Measurements from ENCODE around the gene UGT3A2. TPM values are rescaled to one million over a fixed set of nuclear protein-coding genes. Genes with fewer than 3 reads are reported as not detected.

Gene UGT3A2
- total and polyA plus RNA-seq, 2 experiments from 2014 or later = 17.2 to 27.0 TPM

DNA sequence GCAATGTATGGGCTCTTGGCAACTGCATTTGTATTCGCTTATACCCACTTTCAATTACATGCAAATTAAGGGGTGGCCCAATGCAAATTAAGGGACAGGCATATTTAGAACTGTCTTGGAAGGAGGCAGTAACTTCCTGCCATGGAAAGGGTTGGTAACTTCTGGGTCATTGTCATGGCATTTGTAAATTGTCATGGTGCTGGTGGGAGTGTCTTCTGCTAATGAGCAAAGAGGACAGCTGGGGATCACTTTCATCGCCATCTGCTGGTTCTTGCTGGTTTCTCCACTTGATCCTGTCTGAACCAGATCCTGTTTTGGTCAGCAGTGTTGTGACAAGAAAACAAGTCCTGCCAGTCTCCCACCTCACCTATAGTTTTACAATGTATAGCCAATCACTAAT is 23.3 kb upstream of the UGT3A2 start (continued):
- TF ChIP-seq ZNF462 (CRISPR knock-in tag; IDR thresholded peaks at IDR 0.05) (peak; percentile 91), STAT1 (IDR thresholded peaks at IDR 0.05; ENCODE audit: unreplicated experiment) (no peak), ZNF331 (CRISPR knock-in tag; IDR thresholded peaks at IDR 0.05; ENCODE audit: low read depth) (no peak), CREB1 (CRISPR knock-in tag; IDR thresholded peaks at IDR 0.05; ENCODE audit: low read depth) (peak; percentile 35; the same call in 1 of the 2 replicates)

GRCh38 chr5:36079200-36079781 is 12.6 kb upstream of the UGT3A2 start:
- no peaks in the 10 kb centered on the region for H3K27me3 ChIP-seq (ENCODE audit: insufficient read depth)
- H3K4me2 ChIP-seq = peak overlapping the region; percentile 62
- H3K27ac ChIP-seq (ENCODE audit: low read depth) = no peak overlapping the region
- Mint-ChIP-seq H3K4me3 (peak overlapping the region; percentile 45; the same call in 1 of the 3 replicates), H3K9me3 (no peaks in the 10 kb centered on the region), H3K36me3 (ENCODE audit: low read depth) (no peaks in the 10 kb centered on the region), H3K4me1 (peaks cover 23% of the 10 kb centered on the region), H3K27me3 (ENCODE audit: insufficient read depth, low read depth, poor library complexity) (no peaks in the 10 kb centered on the region), H3K27ac (peak overlapping the region; percentile 83; the same call in 1 of the 2 replicates)
- H3K36me3 ChIP-seq (ENCODE audit: insufficient read depth) = no peaks in the 10 kb centered on the region
- DNase-seq (ENCODE audit: low spot score) (peak; percentile 92), ATAC-seq (peak; percentile 99)
- TF ChIP-seq CTCF (conservative IDR thresholded peaks at IDR 0.05; ENCODE audit: low read depth in 2 of 2) = peak; percentile 76 to 83
- TF ChIP-seq ZNF114 (CRISPR knock-in tag; IDR thresholded peaks at IDR 0.05) = no peak
- peak; percentile 39 for TF ChIP-seq ZNF462 (CRISPR knock-in tag; IDR thresholded peaks at IDR 0.05)
- 0 out of 2 replicates have a peak, but pooled peaks have one; percentile 13 for TF ChIP-seq CREB1 (CRISPR knock-in tag; IDR thresholded peaks at IDR 0.05; ENCODE audit: low read depth)
- no peaks in the 10 kb centered on the region for H3F3A ChIP-seq (replicated peaks; ENCODE audit: low read depth)
- 0 out of 2 replicates have a peak overlapping the region, but pooled peaks have one; percentile 20 for H2AFZ ChIP-seq
- peak overlapping the region; percentile 16 for H3K4me3 ChIP-seq
- H3K79me2 ChIP-seq (replicated peaks; ENCODE audit: insufficient read depth) = no peaks in the 10 kb centered on the region
- H3K9me2 ChIP-seq (ENCODE audit: insufficient read depth) = no peaks in the 10 kb centered on the region; the same call in 1 of the 2 replicates
- H3K4me1 ChIP-seq (ENCODE audit: insufficient read depth) = peaks cover 19% of the 10 kb centered on the region
- no peaks in the 10 kb centered on the region for H4K20me1 ChIP-seq (replicated peaks; ENCODE audit: insufficient read depth)
